Lower lobe of right lung (tissue), 2 donors: Measurements from ENCODE around the gene STARD8. TPM values are rescaled to one million over a fixed set of nuclear protein-coding genes. Genes with fewer than 3 reads are reported as not detected.

Source experiments
- ATAC-seq, 2 donors: fragments of 200-7000 bp; cut with Tn5 transposase; one replicate each; pipeline ENCODE4 v1.9.1; 2020 to 2022; ENCODE audit warnings: mild to moderate bottlenecking in 2 of 2, moderate library complexity in 2 of 2
- DNase-seq: peaks from one replicate; pipeline ENCODE4 v3.0.0-alpha.2; 2020
- H3K27ac ChIP-seq: fragments of 200-600 bp; one replicate; pipeline ENCODE4 v1.8.0; 2022
- H3K27me3 ChIP-seq: fragments of 200-600 bp; one replicate; pipeline ENCODE4 v1.8.0; 2022; ENCODE audit warnings: low read depth
- H3K36me3 ChIP-seq: fragments of 200-600 bp; one replicate; pipeline ENCODE4 v1.8.0; 2022; ENCODE audit warnings: mild to moderate bottlenecking
- H3K4me1 ChIP-seq: fragments of 200-600 bp; one replicate; pipeline ENCODE4 v1.8.0; 2022
- H3K4me3 ChIP-seq: fragments of 200-600 bp; one replicate; pipeline ENCODE4 v1.8.0; 2022; ENCODE audit warnings: mild to moderate bottlenecking
- H3K9me3 ChIP-seq: fragments of 200-600 bp; one replicate; pipeline ENCODE4 v1.8.0; 2022
- CTCF ChIP-seq: fragments of 200-600 bp; IDR thresholded peaks from one replicate; pipeline ENCODE4 v1.8.0; 2022; ENCODE audit warnings: antibody characterized with exemption, mild to moderate bottlenecking
- intact Hi-C: fragments of 100-400 bp; cut with DNase I; formaldehyde crosslinking; loops from one replicate; pipeline ENCODE4 v1.11.0; 2022
- total RNA-seq: library from RNA; stranded (reverse); fragmentation: NEBNext Ultra II Directional; extraction: Animal tissue kit (Norgen Biotek cat#: 25700); gene quantifications from one replicate; pipeline ENCODE4 v1.2.1, GENCODE V29; 2021
- donor health status: DM: no; HTN: yes; CAD: no; lungs with severe emphysema.

Gene STARD8
- total RNA-seq, 1 donor from 2014 or later, result 36.5 TPM

- Histone ChIP-seq H3K36me3 (peaks cover 40% of the 10 kb centered on the region), H3K4me3 (no peak overlapping the region), H3K4me1 (no peaks in the 10 kb centered on the region), H3K9me3 (no peaks in the 10 kb centered on the region), H3K27me3 (no peaks in the 10 kb centered on the region), H3K27ac (no peak overlapping the region)
- no peak for TF ChIP-seq CTCF
- DNase-seq, result no peak
- intact Hi-C loops, result no loop called here
- peak in 1 of 2 donors; percentile 12 for ATAC-seq
These were observed 78.4 kb downstream of the STARD8 start for GRCh38 chrX:68725756-68726365.

- H3K27ac ChIP-seq, result no peak overlapping the region
- ATAC-seq, result peak in 1 of 2 donors; percentile 17
- DNase-seq, result no peak
- H3K9me3 ChIP-seq, result no peaks in the 10 kb centered on the region
- H3K36me3 ChIP-seq, result peaks cover 35% of the 10 kb centered on the region
- no peaks in the 10 kb centered on the region for H3K27me3 ChIP-seq
- TF ChIP-seq CTCF, result no peak
- intact Hi-C loops, result no loop called here
- H3K4me1 ChIP-seq, result no peaks in the 10 kb centered on the region
- no peak overlapping the region for H3K4me3 ChIP-seq
These were observed 78.9 kb downstream of the STARD8 start for GRCh38 chrX:68726366-68726765.

- Histone ChIP-seq H3K27ac (no peak overlapping the region), H3K36me3 (peaks cover 22% of the 10 kb centered on the region), H3K27me3 (no peaks in the 10 kb centered on the region)
These were observed 80.2 kb downstream of the STARD8 start for GRCh38 chrX:68727696-68728095.

GRCh38 chrX:68728186-68728585, 80.7 kb downstream of the STARD8 start:
- intact Hi-C loops, result no loop called here
- H3K4me1 ChIP-seq, result no peaks in the 10 kb centered on the region
- no peaks in the 10 kb centered on the region for H3K9me3 ChIP-seq
- H3K36me3 ChIP-seq, result peaks cover 18% of the 10 kb centered on the region
- ATAC-seq (no peak), DNase-seq (no peak)
- H3K27me3 ChIP-seq, result no peaks in the 10 kb centered on the region
- H3K27ac ChIP-seq, result no peak overlapping the region
- no peak for TF ChIP-seq CTCF
- no peak overlapping the region for H3K4me3 ChIP-seq

More at GRCh38 chrX:68727696-68728095, 80.2 kb downstream of the STARD8 start:
- no peak for TF ChIP-seq CTCF
- no peaks in the 10 kb centered on the region for H3K9me3 ChIP-seq
- H3K4me1 ChIP-seq, result no peaks in the 10 kb centered on the region
- DNase-seq (no peak), ATAC-seq (no peak)
- H3K4me3 ChIP-seq, result no peak overlapping the region
- intact Hi-C loops, result no loop called here

GRCh38 chrX:68731254-68731653, 83.8 kb downstream of the STARD8 start:
- TF ChIP-seq CTCF, result no peak
- H3K4me1 ChIP-seq, result no peaks in the 10 kb centered on the region
- no peaks in the 10 kb centered on the region for H3K9me3 ChIP-seq
- H3K27ac ChIP-seq, result no peak overlapping the region
- no peak overlapping the region for H3K4me3 ChIP-seq
- no peaks in the 10 kb centered on the region for H3K27me3 ChIP-seq
- intact Hi-C loops, result no loop called here
- ATAC-seq, result no peak
- no peaks in the 10 kb centered on the region for H3K36me3 ChIP-seq
- DNase-seq, result no peak
